T-helper 2 cell (primary cell): ENCODE measurements around the gene TEPSIN.

Experiments
- DNase-seq, 5 experiments: peaks; one replicate each; pipeline versions ENCODE4 v3.0.0 to v3.0.0-alpha.2; 2012 to 2022

TEPSIN gene

GRCh38 chr17:81250286-81251093, 11.6 kb upstream of the TEPSIN start:
- DNase-seq: no peak

DNA sequence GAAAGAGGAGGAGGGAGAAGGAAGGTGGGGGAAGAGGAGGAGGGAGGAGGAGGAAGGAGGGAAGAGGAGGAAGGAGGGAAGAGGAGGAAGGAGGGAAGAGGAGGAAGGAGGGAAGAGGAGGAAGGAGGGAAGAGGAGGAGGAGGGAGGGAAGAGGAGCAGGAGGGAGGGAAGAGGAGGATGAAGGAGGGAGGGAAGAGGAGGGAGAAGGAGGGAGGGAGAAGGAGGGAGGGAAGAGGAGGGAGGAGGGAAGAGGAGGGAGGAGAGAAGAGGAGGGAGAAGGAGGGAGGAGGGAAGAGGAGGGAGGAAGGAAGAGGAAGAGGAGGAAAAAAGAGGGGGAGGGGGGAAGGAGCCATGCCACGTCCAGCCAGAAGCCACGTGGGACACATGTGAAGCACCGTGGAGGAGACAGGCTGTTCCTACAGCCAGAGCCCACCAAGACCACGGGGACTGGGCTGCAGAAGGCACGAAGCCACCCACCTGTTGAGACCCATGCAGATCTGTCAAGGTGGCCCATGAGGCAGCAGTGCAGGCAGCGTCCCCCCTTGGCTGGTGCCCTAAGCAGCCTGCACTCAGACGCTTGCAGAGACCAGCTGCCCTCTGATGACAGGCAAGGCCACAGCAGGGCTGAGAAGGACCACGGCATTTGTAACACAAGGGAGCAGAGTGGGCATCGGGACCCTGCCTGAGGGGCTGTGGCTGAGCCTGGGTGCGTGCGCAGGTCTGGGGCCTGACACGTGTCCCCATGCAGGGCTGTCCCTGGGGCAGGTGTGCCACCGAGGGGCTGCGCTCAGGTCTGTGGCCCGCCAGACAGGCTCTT, 10.6 kb upstream of the TEPSIN start:
- peak in 1 of 5 experiments; percentile 35 for DNase-seq

GRCh38 chr17:81248649-81249048, 9.8 kb upstream of the TEPSIN start:
- DNase-seq: no peak

DNA sequence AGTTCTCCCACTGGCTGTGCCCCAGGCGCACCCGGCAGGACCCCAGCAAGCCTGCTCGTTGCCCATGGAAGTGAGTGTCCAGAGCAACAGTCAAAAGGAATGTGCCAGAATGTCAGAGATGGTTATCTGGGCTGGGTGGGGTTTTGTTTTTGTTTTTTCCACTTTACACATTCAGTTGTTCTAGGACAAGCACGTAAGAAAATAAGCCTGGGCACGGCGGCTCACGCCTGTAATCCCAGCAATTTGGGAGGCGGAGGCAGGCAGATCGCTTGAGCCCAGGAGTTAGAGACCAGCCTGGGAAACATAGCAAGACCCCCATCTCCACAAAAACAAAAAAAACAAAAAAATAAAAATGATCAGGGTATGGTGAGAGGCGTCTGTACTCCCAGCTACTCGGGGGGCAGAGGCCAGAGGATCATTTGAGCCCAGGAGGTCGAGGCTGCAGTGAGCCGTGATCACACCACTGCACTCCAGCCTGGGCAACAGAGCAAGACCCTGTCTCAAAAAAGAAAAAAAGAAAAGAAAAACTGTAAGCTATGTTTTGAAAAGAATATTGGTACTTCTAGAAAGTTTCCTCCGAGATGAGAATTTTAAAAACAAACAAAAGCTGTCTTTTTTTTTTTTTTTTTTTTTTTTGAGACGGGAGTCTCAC, 8.6 kb upstream of the TEPSIN start:
- DNase-seq: no peak

DNA sequence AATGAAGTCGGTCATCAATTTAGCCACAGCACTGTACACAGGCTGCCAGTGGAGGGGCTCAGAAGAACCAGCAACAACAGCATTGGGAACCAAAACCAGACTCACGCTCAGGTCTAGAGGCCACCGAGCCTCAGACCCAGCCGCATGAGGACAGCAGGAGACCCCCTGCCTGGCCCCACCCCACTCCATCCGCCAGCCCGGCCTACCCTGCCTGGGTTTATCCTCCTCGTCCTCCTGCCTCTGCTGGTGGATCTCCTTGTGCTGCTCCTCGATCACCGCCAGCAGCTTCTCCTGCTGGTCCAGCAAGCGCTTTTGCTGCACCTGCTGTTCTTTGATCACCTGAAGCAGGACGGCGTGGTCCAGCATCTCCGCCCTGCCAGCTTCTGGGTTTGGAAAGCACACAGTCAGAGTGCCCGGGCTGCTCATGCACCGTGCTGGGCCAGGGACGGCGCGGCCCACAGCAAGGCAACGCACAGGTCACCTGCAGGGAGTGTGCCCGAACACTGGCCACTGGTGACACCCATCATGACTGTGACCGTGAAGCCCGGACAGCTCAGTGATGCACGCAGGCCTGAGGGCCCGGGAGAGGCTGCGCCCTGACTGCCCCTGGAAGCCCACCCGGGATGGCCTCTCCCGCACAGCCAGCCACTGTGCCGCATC, 8.0 kb upstream of the TEPSIN start:
- DNase-seq: no peak

DNA sequence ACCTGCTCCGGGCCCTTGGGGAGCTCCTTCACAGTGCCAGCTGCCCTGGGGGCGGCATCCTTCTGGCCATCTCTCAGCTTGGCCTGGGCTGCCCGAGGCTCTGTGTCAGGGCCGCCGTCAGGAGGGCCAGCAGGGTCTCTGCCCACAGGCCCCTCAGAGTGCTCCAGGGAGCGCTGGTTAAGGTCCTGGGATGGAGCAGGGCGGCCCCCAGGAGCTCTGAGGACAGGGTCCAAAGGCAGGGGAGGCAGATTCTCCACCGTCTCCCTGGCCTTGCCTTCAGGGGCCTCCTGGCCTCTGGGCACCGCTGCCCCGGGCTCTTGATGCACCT, 7.5 kb upstream of the TEPSIN start:
- no peak for DNase-seq

DNA sequence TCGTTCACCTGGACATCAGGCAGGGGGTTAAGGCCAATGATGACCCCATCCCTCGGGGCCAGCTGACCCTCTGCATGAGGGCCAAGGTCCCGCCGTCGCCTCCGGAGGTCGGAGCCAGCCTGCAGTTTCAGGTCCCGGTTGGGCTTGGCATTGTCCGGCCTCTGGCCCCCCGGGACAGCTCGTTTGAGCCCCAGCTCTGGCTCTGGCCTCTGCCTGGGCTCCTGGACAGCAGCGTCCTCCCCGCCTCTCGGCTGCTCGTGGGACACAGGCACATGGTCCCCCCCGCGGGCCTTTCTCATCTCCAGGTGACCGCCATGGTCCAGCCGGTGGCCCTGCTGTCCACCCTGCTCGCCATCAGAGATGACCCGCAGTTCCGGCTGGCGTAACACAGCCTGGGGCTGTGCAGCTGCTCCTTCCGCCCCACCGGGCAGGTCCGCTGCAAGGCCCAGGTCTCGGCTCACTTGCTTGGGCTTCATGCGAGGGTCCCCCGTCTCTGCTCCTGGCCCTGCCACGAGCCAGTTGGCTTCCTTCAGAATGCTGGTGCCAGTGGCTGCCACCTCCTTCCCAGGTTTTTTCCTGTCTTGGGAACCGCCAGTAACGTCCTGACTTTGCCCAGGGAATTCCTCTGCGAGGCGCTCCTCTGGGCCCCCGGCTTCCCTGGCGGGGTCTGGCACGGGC, 6.9 kb upstream of the TEPSIN start:
- DNase-seq: no peak

GRCh38 chr17:81245024-81245664, 6.3 kb upstream of the TEPSIN start:
- DNase-seq: peak in 1 of 5 experiments; percentile 64

DNA sequence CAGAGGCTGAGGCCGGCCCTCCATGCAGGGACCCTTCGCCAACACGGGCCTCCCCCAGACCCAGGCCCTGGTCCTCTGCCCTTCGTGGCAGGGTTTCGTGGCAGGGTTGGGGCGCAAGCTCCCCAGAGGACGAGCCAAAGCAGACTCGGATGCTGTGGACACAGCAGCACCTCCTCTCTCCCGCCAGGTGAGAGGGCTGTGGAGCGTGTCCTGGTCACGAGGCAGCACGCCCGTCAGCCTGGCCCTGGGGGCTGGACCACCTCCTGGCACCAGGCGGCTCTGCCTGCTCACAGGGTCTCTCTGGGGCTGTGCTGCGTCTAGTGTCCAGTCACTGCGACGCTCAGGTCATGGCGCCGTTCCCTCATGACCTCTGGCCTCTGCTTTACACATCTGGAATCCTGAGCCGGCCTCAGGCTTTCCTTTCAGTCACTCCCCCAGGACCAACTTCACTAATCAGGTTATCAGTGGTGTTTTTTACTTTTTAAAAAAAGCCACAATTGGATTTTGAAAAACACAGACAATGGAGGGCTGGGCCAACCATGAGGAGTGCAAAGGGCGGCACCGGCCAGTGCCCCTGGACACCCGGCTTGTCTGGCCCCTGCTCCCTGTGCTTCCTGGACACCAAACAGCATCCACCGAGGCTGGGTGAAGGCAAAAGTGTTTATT, 5.6 kb upstream of the TEPSIN start:
- DNase-seq: no peak

GRCh38 chr17:81243333-81243664, 4.4 kb upstream of the TEPSIN start:
- DNase-seq: no peak

DNA sequence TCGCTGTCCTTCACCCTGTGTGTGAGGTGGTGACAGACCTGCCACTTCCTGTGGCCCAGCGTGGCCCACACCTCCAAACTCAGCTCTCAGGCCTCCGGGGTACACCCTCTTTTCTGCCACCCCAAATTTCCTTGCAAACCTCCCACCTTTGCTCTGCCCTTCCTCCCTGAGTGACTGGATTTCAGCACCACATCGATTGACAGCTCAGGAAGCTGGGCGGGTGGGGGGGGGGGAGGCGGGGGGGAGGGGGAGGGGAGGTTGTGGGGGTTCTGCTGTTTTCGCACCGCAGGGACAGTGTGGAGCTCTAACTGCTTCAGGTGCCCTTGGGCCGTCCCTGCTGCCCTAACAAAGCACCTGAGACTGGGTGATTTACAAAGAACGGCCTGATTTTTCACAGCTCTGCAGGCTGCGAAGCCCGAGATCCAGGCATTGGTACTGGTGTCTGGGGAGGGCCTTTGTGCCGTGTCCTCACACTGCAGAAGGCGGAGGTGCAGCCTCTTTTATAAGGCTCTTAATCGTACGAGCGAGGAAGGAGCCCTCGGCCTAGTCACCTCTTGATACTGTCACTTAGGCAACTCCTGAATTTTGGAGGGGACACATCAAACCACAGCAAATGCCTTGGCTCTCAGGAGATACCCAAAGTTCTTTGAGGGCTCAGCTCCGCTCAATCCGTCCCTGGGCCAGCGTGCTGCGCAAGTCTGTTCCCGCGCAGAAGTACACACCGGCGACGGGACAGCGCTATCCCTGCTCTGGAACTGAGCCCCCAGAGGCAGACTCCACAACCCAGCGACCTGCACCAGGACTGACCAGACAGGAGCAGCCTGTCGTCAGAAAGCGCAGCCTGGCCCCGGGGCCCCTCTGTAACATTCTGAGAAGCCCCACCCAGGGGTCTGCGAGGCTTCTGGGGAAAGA, 3.8 kb upstream of the TEPSIN start:
- DNase-seq: no peak

- DNase-seq: peak in 4 of 5 experiments; percentile 38 to 55 (median 44)
Measured at GRCh38 chr17:81241648-81242420, 3.0 kb upstream of the TEPSIN start.

DNA sequence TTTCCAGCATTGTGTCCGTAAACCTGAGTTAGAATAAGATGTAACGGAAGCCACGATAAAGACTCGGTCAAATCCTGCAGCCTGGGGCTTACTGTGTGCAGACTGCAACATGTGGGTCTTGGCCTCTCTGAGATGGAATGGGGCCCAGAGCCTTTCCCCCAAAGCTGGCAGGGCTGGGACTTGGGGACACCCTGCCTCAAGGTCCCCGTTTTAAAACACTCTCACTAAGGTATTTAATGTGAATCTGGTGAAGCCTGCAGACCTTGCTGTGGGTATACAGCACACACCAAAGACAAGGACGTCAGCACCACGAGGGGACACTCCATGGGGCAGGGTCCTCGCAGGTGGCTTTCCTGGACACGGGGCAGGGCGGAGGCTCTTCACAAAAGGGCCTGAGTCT, 2.3 kb upstream of the TEPSIN start:
- DNase-seq: no peak

DNA sequence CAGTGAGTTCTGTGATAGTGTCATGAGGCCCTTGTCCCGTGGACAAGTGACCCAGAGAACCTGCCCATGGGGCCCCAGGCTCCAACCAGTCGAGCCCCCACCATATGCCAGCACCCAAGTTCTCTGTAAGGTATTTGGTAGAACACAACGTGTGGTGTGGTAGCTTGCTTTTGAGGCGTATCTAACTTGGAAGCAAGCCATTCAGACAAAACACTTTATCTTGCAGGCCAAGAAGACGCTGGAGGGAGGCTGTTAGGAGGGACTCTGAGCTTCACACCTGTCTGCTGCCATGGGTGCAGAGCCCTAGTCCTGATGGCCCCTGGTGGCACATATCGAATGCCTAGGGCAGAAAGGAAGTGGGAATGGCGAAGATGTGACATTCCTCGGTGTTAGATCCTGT, 1.9 kb upstream of the TEPSIN start:
- DNase-seq: no peak

DNA sequence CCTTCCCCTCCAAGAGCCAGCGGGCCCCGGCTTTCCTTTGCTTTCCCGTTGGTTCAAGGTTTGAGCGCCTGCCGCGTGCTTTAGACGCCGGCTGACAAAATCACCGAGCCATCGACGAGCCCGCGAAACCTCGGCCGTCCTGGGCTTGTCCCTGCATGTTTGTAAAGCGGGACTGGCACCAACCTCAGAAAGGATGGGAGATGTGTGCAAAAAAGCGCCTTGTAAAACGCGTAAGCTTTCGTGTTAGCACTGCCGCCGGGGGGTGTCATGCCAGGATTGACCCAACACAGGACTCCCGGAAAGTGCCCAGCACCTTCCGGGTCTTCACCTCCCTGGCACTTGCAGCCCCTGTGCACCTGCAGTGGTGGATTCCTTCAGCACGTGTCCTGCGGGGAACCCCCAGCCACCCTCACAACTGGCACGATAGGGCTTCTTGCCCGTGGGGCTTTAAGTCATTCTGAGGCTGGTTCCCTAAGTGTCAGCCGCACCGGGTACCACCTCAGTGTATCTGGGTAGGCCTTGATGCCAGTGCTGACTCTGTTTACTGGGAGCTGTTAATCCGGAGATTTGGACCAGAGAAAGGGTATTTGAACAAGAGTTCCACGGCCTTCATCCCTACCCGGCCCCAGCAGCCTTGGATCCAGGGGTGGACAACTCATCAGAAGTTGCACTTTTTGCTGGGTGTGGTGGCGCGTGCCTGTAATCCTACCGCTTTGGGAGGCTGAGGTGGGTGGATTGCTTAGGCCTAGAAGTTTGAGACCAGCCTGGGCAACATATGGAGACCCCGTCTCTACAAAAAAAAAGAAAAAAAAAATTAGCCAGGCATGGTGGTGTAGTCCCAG, 1.1 kb upstream of the TEPSIN start:
- DNase-seq: peak in 4 of 5 experiments; percentile 24 to 69 (median 38)

- no peak for DNase-seq
Measured at GRCh38 chr17:81238490-81238814, 403 bp downstream of the TEPSIN start.

- DNase-seq: no peak
Measured at GRCh38 chr17:81237591-81238489, 1.0 kb downstream of the TEPSIN start.

DNA sequence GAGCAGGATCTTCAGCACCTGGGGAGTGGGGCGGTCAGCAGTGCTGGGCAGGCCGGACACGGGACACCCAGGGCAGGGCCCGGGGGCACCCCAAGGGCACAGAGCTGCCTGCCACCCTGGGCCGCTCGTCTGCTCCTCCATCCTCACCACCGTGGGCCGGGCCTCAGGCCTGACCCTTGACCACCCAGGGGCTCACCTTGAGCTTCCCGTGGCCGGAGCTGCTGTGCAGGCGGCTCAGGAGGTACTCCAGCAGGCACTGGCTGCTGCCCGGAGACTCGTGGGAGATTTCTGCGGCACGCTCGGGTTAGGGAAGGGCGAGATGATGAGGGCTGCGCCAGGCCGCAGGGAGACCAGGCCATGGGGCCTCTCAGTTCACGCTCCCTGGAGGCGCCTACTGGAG, 2.1 kb downstream of the TEPSIN start:
- DNase-seq: no peak
